ENCODE measurements around the gene TMEM63A.

The TMEM63A gene

GRCh38 chr1:225865514-225865913 lies 16.7 kb downstream of the TMEM63A start:
- no peak overlapping the region for H3K4me3 ChIP-seq (replicated peaks; ENCODE audit: low read depth, low read length)
- DNase-seq (ENCODE audit: low read depth), result no peak
- no peak for TF ChIP-seq CTCF (IDR thresholded peaks at IDR 0.05; ENCODE audit: low read length, missing control alignments)

- TF ChIP-seq CTCF (IDR thresholded peaks at IDR 0.05; ENCODE audit: low read length, missing control alignments), result no peak
- DNase-seq (ENCODE audit: low read depth), result peak; percentile 18
- no peak overlapping the region for H3K4me3 ChIP-seq (replicated peaks; ENCODE audit: low read depth, low read length)
Observed at GRCh38 chr1:225863167-225863566, 19.0 kb downstream of the TMEM63A start.

GRCh38 chr1:225862581-225862950 lies 19.6 kb downstream of the TMEM63A start:
- no peak overlapping the region for H3K4me3 ChIP-seq (replicated peaks; ENCODE audit: low read depth, low read length)
- TF ChIP-seq CTCF (IDR thresholded peaks at IDR 0.05; ENCODE audit: low read length, missing control alignments), result no peak
- DNase-seq (ENCODE audit: low read depth), result no peak

GRCh38 chr1:225861834-225862580 lies 20.2 kb downstream of the TMEM63A start:
- TF ChIP-seq CTCF (IDR thresholded peaks at IDR 0.05; ENCODE audit: low read length, missing control alignments), result no peak
- DNase-seq (ENCODE audit: low read depth), result no peak
- H3K4me3 ChIP-seq (replicated peaks; ENCODE audit: low read depth, low read length), result no peak overlapping the region

- H3K4me3 ChIP-seq (replicated peaks; ENCODE audit: low read depth, low read length), result no peak overlapping the region
- DNase-seq (ENCODE audit: low read depth), result no peak
- TF ChIP-seq CTCF (IDR thresholded peaks at IDR 0.05; ENCODE audit: low read length, missing control alignments), result no peak
Observed at GRCh38 chr1:225860876-225861441, 21.2 kb downstream of the TMEM63A start.

GRCh38 chr1:225860107-225860506 lies 22.1 kb downstream of the TMEM63A start:
- H3K4me3 ChIP-seq (replicated peaks; ENCODE audit: low read depth, low read length), result no peak overlapping the region
- DNase-seq (ENCODE audit: low read depth), result no peak
- TF ChIP-seq CTCF (IDR thresholded peaks at IDR 0.05; ENCODE audit: low read length, missing control alignments), result no peak

- no peak for TF ChIP-seq CTCF (IDR thresholded peaks at IDR 0.05; ENCODE audit: low read length, missing control alignments)
- no peak overlapping the region for H3K4me3 ChIP-seq (replicated peaks; ENCODE audit: low read depth, low read length)
- DNase-seq (ENCODE audit: low read depth), result no peak
Observed at GRCh38 chr1:225859151-225859550, 23.0 kb downstream of the TMEM63A start.

Measured in fibroblast of pulmonary artery (primary cell).